HG03139 (cell line): ENCODE measurements around the gene ARNT2.

Experiments
- ATAC-seq: cut with Tn5 transposase; IDR thresholded peaks from one replicate; pipeline ENCODE4 v1.9.1; 2021; ENCODE audit not compliant: unreplicated experiment

Gene ARNT2

GRCh38 chr15:80550219-80550907, 146.2 kb downstream of the ARNT2 start:
- ATAC-seq, result no peak

GRCh38 chr15:80550908-80551260, 146.7 kb downstream of the ARNT2 start:
- ATAC-seq, result no peak

- ATAC-seq, result no peak
Observed at GRCh38 chr15:80551348-80551747, 147.2 kb downstream of the ARNT2 start.

GRCh38 chr15:80554560-80554959, 150.4 kb downstream of the ARNT2 start:
- no peak for ATAC-seq

GRCh38 chr15:80556694-80557367, 152.6 kb downstream of the ARNT2 start:
- ATAC-seq, result no peak

- no peak for ATAC-seq
Observed at GRCh38 chr15:80557441-80558234, 153.5 kb downstream of the ARNT2 start.

GRCh38 chr15:80558631-80559319, 154.6 kb downstream of the ARNT2 start:
- no peak for ATAC-seq

- no peak for ATAC-seq
Observed at GRCh38 chr15:80559320-80559693, 155.1 kb downstream of the ARNT2 start.

GRCh38 chr15:80559761-80560160, 155.6 kb downstream of the ARNT2 start:
- ATAC-seq, result no peak

- ATAC-seq, result no peak
Observed at GRCh38 chr15:80560601-80561400, 156.6 kb downstream of the ARNT2 start.

GRCh38 chr15:80561500-80561899, 157.3 kb downstream of the ARNT2 start:
- no peak for ATAC-seq

- ATAC-seq, result no peak
Observed at GRCh38 chr15:80562033-80562432, 157.9 kb downstream of the ARNT2 start.

- no peak for ATAC-seq
Observed at GRCh38 chr15:80562846-80563245, 158.7 kb downstream of the ARNT2 start.

GRCh38 chr15:80563372-80563997, 159.3 kb downstream of the ARNT2 start:
- ATAC-seq, result no peak

- ATAC-seq, result no peak
Observed at GRCh38 chr15:80564056-80564455, 159.9 kb downstream of the ARNT2 start.

- ATAC-seq, result no peak
Observed at GRCh38 chr15:80565398-80565797, 161.2 kb downstream of the ARNT2 start.

GRCh38 chr15:80565988-80566387, 161.8 kb downstream of the ARNT2 start:
- no peak for ATAC-seq

GRCh38 chr15:80567721-80568157, 163.6 kb downstream of the ARNT2 start:
- no peak for ATAC-seq

- no peak for ATAC-seq
Observed at GRCh38 chr15:80568298-80568697, 164.1 kb downstream of the ARNT2 start.
